HL-60 (cell line): ENCODE data around the gene ANKRD50.

Experiments
- CTCF ChIP-seq: IDR thresholded peaks from one replicate; pipeline ENCODE4 v1.5.1; 2011; ENCODE audit warnings: low read length, control low read depth, inconsistent platforms; ENCODE audit not compliant: insufficient read depth
- GABPA ChIP-seq: IDR thresholded peaks from 2 replicates; pipeline ENCODE4 v1.6.1; 2012; ENCODE audit warnings: low read depth
- POLR2AphosphoS5 ChIP-seq: IDR thresholded peaks from 2 replicates; pipeline ENCODE4 v1.6.1; 2012; ENCODE audit warnings: low read depth
- REST ChIP-seq: IDR thresholded peaks from 2 replicates; pipeline ENCODE4 v1.6.1; 2012; ENCODE audit warnings: low read depth; ENCODE audit not compliant: insufficient replicate concordance

- TF ChIP-seq POLR2AphosphoS5 (no peak), CTCF (no peak), GABPA (no peak), REST (no peak)
These were observed 28.2 kb downstream of the ANKRD50 start for GRCh38 chr4:124684301-124684700.
